AG09319 (cell line): Measurements from ENCODE around the gene SPATA31E1.

Experiments used
- DNase-seq: peaks from one replicate; pipeline ENCODE4 v3.0.0-alpha.2; 2010; ENCODE audit warnings: low read depth; ENCODE audit errors: extremely low read depth
- TF ChIP-seq, protein P1 (sequence below): IDR thresholded peaks from 2 replicates; pipeline ENCODE4 v1.5.1; 2011; ENCODE audit warnings: low read depth, mild to moderate bottlenecking, inconsistent platforms, low read length, moderate library complexity

Gene SPATA31E1

DNA sequence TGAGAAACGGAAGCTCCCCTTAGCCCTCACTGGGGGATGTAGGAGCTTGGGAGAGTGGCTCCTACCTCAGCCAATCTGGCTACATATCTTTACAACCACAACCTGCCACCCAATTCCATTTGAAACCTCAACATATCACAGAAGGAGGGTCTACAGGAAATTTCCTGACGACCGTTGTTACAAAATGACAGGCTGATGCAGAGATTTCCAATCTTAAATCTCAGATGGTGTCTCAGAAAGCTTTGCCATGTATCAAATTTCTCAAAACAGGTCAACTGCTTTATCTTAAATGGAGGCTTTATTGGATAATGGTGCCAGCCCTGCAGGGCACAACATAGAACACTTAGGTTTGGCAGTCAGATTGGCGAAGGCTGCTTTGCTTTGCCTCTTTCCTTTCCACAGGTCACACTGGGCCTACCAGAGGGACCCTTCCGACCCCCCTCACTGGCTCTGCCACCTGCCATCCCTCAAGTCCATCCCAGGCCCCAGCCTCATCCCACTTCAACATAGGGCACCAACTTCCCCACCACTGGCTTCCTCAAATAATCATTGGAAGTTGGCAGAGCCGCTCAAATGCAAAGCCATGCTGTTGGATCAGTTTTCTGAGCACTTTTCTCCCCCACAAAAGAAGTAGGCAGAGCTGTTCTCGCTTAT, 11.1 kb upstream of the SPATA31E1 start:
- DNase-seq = no peak
- TF ChIP-seq, protein P1, sequence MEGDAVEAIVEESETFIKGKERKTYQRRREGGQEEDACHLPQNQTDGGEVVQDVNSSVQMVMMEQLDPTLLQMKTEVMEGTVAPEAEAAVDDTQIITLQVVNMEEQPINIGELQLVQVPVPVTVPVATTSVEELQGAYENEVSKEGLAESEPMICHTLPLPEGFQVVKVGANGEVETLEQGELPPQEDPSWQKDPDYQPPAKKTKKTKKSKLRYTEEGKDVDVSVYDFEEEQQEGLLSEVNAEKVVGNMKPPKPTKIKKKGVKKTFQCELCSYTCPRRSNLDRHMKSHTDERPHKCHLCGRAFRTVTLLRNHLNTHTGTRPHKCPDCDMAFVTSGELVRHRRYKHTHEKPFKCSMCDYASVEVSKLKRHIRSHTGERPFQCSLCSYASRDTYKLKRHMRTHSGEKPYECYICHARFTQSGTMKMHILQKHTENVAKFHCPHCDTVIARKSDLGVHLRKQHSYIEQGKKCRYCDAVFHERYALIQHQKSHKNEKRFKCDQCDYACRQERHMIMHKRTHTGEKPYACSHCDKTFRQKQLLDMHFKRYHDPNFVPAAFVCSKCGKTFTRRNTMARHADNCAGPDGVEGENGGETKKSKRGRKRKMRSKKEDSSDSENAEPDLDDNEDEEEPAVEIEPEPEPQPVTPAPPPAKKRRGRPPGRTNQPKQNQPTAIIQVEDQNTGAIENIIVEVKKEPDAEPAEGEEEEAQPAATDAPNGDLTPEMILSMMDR = no peak

DNA sequence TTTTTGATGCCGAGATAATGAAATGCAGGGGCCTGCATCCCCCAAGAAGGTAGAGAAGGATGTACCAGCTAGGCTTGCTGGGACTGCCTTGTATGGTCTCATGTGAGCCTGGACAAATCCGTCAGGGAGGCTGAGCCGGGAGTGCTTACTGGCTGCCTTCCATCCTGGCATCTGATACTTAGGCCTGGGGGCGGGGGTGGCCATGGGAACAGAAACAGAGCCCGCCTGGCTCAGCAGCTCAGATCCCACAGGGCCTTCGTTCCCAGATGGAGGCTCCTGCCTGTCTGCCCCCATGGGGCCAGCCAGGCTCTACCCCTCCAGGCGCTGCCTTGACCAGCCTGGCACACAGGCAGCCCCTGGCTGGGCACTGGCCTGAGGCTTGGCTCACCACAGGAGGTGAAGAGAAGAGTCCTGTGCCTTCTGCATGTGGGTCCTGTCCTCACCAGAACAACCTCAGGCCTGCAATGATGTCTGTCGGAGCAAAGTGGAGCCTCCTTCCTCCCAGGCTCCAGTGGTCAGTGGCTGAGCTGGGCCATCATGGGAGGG, 10.5 kb upstream of the SPATA31E1 start:
- DNase-seq = peak; percentile 22

DNA sequence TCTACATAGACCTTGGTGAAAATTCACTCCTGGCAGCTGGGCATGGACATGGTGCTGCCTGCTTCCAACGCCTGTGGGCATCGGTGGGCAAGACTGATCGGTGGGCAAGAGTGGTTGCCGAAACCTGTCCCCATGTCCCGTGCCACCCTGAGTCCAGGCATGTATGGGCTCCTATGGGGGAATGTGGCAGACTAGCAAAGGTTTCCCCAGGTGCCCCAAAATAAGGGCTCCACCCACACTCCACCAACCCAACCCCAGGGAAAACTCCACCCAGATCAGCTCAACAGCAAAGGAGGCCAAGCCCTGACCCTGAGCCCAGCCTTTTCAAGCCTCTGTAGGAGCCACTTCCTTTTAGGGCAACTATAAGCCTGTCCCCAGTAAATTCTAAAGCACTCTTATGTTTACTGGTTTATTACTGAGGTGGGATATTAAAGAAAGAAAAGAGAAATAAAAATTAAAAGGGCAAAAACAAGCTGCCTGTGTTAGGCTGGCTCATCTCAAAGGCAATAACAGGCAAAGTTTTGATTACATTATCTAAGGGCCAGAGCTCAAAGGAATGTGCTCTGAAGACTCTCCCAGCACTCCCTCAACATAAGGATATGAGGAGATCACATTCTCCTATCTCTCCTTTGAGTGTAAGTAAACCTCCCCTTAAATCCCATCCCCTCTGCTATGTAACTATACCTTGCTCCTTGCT, 8.9 kb upstream of the SPATA31E1 start:
- TF ChIP-seq, protein P1 = no peak
- no peak for DNase-seq

More for the DNA sequence above, 10.5 kb upstream of the SPATA31E1 start:
- TF ChIP-seq, protein P1 = no peak

DNA sequence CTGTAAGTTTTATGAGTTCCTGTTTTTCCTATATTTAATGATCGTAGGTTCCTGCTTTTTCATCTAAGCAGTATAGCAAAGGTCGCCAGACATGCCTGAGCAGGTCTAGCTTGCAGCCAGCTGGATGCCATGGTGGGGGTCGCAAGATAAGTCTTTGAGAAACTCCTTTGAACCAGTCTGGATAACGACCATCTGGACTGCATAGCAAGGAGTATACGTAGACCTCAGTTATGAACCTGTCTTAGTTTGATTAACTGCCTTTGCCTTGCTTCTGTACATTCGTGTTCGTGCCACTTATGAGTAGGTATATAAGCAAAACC, 8.4 kb upstream of the SPATA31E1 start:
- TF ChIP-seq, protein P1 = no peak
- DNase-seq = no peak

DNA sequence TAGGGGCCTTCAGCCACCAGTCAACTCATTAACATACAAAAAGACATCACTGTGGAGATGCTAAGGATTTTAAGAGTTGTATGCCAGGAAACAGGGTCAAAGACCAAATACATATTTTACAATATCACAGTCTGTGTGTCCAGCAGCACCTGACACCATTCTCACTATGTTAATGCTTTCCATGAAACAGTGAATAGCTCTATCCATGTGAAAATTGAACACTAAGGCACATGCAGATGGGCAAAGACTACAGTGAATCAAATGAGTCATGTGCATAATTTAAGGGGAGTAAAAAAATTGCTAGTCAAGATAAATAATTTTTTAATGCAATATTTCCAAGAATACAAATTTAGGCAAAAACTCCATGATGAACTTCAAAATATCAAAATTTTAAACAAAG, 7.6 kb upstream of the SPATA31E1 start:
- no peak for DNase-seq

DNA sequence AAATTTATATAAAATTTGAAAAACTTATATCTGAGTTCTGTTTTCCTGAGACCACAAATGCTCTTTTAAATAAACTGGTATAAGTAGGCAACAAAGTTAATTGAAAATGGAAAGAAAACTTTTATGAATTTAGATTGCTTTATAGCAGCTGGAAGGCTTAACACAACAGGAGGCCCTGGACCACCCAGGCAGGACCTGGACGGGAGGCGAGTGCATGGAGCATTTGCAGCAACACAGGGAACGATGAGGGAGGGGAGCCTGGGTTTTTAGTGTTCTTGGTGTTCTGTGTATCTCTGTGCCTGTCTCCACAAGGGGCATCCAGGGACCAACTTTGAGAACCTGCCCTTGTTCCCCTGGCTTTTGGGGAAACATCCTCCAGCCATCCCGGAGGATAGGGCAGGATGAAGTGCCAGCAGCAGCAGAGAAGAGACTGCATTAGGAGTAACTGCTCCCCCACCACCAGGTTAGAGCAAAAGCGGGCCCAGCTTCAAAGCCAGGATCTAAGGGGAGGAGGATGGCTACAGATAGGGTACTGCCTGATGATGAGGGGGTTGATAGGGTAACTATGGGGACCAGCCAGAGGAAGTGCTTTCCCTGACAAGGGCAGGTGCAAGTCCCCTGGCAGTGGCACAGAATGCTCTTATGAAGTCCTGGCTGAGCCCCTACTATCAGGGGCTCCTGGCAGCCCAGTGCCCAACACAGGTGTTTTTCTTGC, 6.7 kb upstream of the SPATA31E1 start:
- TF ChIP-seq, protein P1 = no peak
- DNase-seq = no peak

More for the DNA sequence above, 7.6 kb upstream of the SPATA31E1 start:
- TF ChIP-seq, protein P1 = no peak

DNA sequence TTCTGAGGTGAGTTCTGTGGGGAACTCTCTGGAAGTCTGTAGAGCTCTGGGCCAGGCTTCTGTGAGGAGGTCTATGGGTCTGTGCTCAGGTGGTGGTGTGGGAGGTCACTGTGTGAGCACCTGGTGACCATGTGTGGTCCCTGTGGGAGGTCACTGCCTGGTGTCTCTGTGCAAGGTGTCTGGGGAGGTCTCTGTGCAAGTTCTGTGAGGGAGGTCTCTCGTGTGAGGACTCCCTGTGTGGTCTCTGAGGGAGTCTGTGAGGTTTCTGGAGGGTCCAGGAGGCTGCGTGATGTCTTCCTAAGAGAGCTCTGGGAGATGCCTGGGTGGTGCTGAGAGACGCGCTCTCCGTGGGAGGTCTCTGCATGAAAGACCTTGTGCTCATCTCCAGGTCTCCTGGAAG, 6.0 kb upstream of the SPATA31E1 start:
- no peak for DNase-seq
- TF ChIP-seq, protein P1 = no peak
